Stimulated activated CD4-positive, alpha-beta T cell treated with anti-CD3 and anti-CD28 coated beads, TNF-alpha, amount 100 ng/mL, for 48 hours (primary cell): ENCODE results near the gene PDE5A.

Source experiments
- DNase-seq, 3 donors: peaks; one replicate each; pipeline ENCODE4 v3.0.0-alpha.2; 2020; ENCODE audit warnings: low read depth in 3 of 3

Gene PDE5A

GRCh38 chr4:119523399-119523798, 105.2 kb downstream of the PDE5A start:
- DNase-seq, result no peak

- DNase-seq, result no peak
Observed at GRCh38 chr4:119521268-119521667, 107.3 kb downstream of the PDE5A start.

- DNase-seq, result no peak
Observed at GRCh38 chr4:119518915-119519410, 109.6 kb downstream of the PDE5A start.

- no peak for DNase-seq
Observed at GRCh38 chr4:119518230-119518892, 110.2 kb downstream of the PDE5A start.

- DNase-seq, result no peak
Observed at GRCh38 chr4:119517361-119518229, 111.0 kb downstream of the PDE5A start.

- DNase-seq, result no peak
Observed at GRCh38 chr4:119512398-119512797, 116.2 kb downstream of the PDE5A start.

GRCh38 chr4:119510395-119511149, 118.0 kb downstream of the PDE5A start:
- no peak for DNase-seq

GRCh38 chr4:119508281-119508680, 120.3 kb downstream of the PDE5A start:
- DNase-seq, result no peak

- no peak for DNase-seq
Observed at GRCh38 chr4:119506806-119507205, 121.8 kb downstream of the PDE5A start.

- DNase-seq, result no peak
Observed at GRCh38 chr4:119504616-119505015, 124.0 kb downstream of the PDE5A start.

- DNase-seq, result no peak
Observed at GRCh38 chr4:119501740-119502139, 126.9 kb downstream of the PDE5A start.

GRCh38 chr4:119498527-119498926, 130.1 kb downstream of the PDE5A start:
- DNase-seq, result no peak

GRCh38 chr4:119493886-119494285, 134.7 kb downstream of the PDE5A start:
- DNase-seq, result no peak

- DNase-seq, result no peak
Observed at GRCh38 chr4:119493419-119493818, 135.2 kb downstream of the PDE5A start.

GRCh38 chr4:119490335-119490734, 138.3 kb downstream of the PDE5A start:
- no peak for DNase-seq

GRCh38 chr4:119489305-119489704, 139.3 kb downstream of the PDE5A start:
- DNase-seq, result no peak

- no peak for DNase-seq
Observed at GRCh38 chr4:119480331-119480730, 148.3 kb downstream of the PDE5A start.

- DNase-seq, result no peak
Observed at GRCh38 chr4:119479835-119480234, 148.8 kb downstream of the PDE5A start.

- DNase-seq, result no peak
Observed at GRCh38 chr4:119479180-119479808, 149.3 kb downstream of the PDE5A start.

GRCh38 chr4:119478446-119479179, 150.0 kb downstream of the PDE5A start:
- no peak for DNase-seq

- DNase-seq, result no peak
Observed at GRCh38 chr4:119477412-119478053, 151.1 kb downstream of the PDE5A start.
